Kidney epithelial cell (primary cell): ENCODE measurements around the gene FOXL1. TPM values are rescaled to one million over a fixed set of nuclear protein-coding genes. Genes with fewer than 3 reads are reported as not detected.

Experiments used
- DNase-seq: peaks from one replicate; pipeline ENCODE4 v3.0.0-alpha.2; 2010; ENCODE audit warnings: low read depth
- H3K27me3 ChIP-seq: 2 replicates; pipeline ENCODE4 v1.6.0; 2011; ENCODE audit warnings: low read length; ENCODE audit not compliant: control insufficient read depth, insufficient read depth
- H3K36me3 ChIP-seq: 2 replicates; pipeline ENCODE4 v1.5.1; 2011; ENCODE audit warnings: low read length; ENCODE audit not compliant: control insufficient read depth, insufficient read depth
- H3K4me3 ChIP-seq: 2 replicates; pipeline ENCODE4 v1.5.1; 2011; ENCODE audit warnings: low read depth, mild to moderate bottlenecking, control low read depth, low read length
- CTCF ChIP-seq: IDR thresholded peaks from 2 replicates; pipeline ENCODE4 v1.5.1; 2011; ENCODE audit warnings: mild to moderate bottlenecking, moderate library complexity, low read length, control low read depth, inconsistent platforms; ENCODE audit not compliant: insufficient read depth, poor library complexity, severe bottlenecking
- total RNA-seq: library from RNA; depleted of rRNA; stranded (reverse); fragments of >200 nt; gene quantifications from 2 replicates; pipeline ENCODE4 v1.2.3, GENCODE V29; 2015

FOXL1 gene
- total RNA-seq, 1 donor from 2014 or later: 9.0 TPM

- H3K27me3 ChIP-seq: no peaks in the 10 kb centered on the region
- H3K4me3 ChIP-seq: no peak overlapping the region
- no peaks in the 10 kb centered on the region for H3K36me3 ChIP-seq
- no peak for DNase-seq
- no peak for TF ChIP-seq CTCF
These were observed 31.3 kb downstream of the FOXL1 start for GRCh38 chr16:86609661-86610060.

GRCh38 chr16:86610779-86611524 lies 32.6 kb downstream of the FOXL1 start:
- H3K27me3 ChIP-seq: no peaks in the 10 kb centered on the region
- H3K36me3 ChIP-seq: no peaks in the 10 kb centered on the region
- DNase-seq: no peak
- no peak for TF ChIP-seq CTCF
- H3K4me3 ChIP-seq: no peak overlapping the region

GRCh38 chr16:86611525-86611855 lies 33.1 kb downstream of the FOXL1 start:
- Histone ChIP-seq H3K27me3 (no peaks in the 10 kb centered on the region), H3K36me3 (no peaks in the 10 kb centered on the region), H3K4me3 (no peak overlapping the region)
- DNase-seq: no peak
- TF ChIP-seq CTCF: no peak

GRCh38 chr16:86611941-86612340 lies 33.6 kb downstream of the FOXL1 start:
- no peak overlapping the region for H3K4me3 ChIP-seq
- H3K27me3 ChIP-seq: no peaks in the 10 kb centered on the region
- no peaks in the 10 kb centered on the region for H3K36me3 ChIP-seq
- no peak for TF ChIP-seq CTCF
- DNase-seq: no peak

- DNase-seq: no peak
- Histone ChIP-seq H3K27me3 (no peaks in the 10 kb centered on the region), H3K36me3 (no peaks in the 10 kb centered on the region), H3K4me3 (no peak overlapping the region)
- TF ChIP-seq CTCF: no peak
These were observed 36.4 kb downstream of the FOXL1 start for GRCh38 chr16:86614699-86615098.

- DNase-seq: no peak
- no peaks in the 10 kb centered on the region for H3K36me3 ChIP-seq
- TF ChIP-seq CTCF: no peak
- H3K4me3 ChIP-seq: no peak overlapping the region
- H3K27me3 ChIP-seq: no peaks in the 10 kb centered on the region
These were observed 38.6 kb downstream of the FOXL1 start for GRCh38 chr16:86616906-86617305.
